Neuronal stem cell (in vitro differentiated cells): Measurements from ENCODE around the gene ESPN.
"Not testable (repeated sequence)": the region's sequence is repeated elsewhere in the genome, so short reads cannot be mapped to it uniquely, and the experiment has no call there.

Source experiments
- DNase-seq: peaks from one replicate; pipeline ENCODE4 v3.0.0-alpha.2; 2013; ENCODE audit warnings: low spot score
- H2AFZ ChIP-seq: one replicate; pipeline ENCODE4 v1.6.1; 2013; ENCODE audit warnings: mild to moderate bottlenecking, low read length, inconsistent platforms
- H2AK5ac ChIP-seq: 2 replicates; pipeline ENCODE4 v1.6.1; 2013; ENCODE audit warnings: low read depth, mild to moderate bottlenecking, inconsistent platforms, low read length, moderate library complexity, mixed read lengths
- H2BK120ac ChIP-seq: 2 replicates; pipeline ENCODE4 v1.6.1; 2013; ENCODE audit warnings: low read depth, mild to moderate bottlenecking, inconsistent platforms, low read length, moderate library complexity, mixed read lengths
- H2BK12ac ChIP-seq: one replicate; pipeline ENCODE4 v1.6.1; 2013; ENCODE audit warnings: low read length, inconsistent platforms
- H2BK15ac ChIP-seq: 2 replicates; pipeline ENCODE4 v1.6.1; 2013; ENCODE audit warnings: mild to moderate bottlenecking, low read length, inconsistent platforms, mixed read lengths
- H2BK5ac ChIP-seq: one replicate; pipeline ENCODE4 v1.6.1; 2013; ENCODE audit warnings: inconsistent platforms, mild to moderate bottlenecking, low read length, moderate library complexity
- H3K14ac ChIP-seq: one replicate; pipeline ENCODE4 v1.6.1; 2013; ENCODE audit warnings: low read length, inconsistent platforms
- H3K18ac ChIP-seq: 2 replicates; pipeline ENCODE4 v1.6.1; 2013; ENCODE audit warnings: low read length, inconsistent platforms
- H3K23ac ChIP-seq: 2 replicates; pipeline ENCODE4 v1.6.1; 2013; ENCODE audit warnings: low read depth, mild to moderate bottlenecking, mixed read lengths, low read length, inconsistent platforms; ENCODE audit not compliant: poor library complexity
- H3K27ac ChIP-seq: replicated peaks from 3 replicates; pipeline ENCODE4 v1.5.1; 2013; ENCODE audit warnings: low read length, inconsistent platforms
- H3K27me3 ChIP-seq, 3 experiments: 2 replicates each; pipeline ENCODE4 v1.6.1; 2013; ENCODE audit warnings: low read length in 3 of 3, mild to moderate bottlenecking in 2 of 3, inconsistent platforms in 1 of 3, low read depth in 1 of 3, mixed read lengths in 1 of 3, moderate library complexity in 1 of 3; ENCODE audit not compliant: control insufficient read depth in 3 of 3, insufficient read depth in 3 of 3
- H3K36me3 ChIP-seq, 2 donors: replicated peaks in 1 of 2; 2 replicates each; pipeline ENCODE4 v1.6.1; 2013; ENCODE audit warnings: low read length in 2 of 2; ENCODE audit not compliant: control insufficient read depth in 2 of 2, insufficient read depth in 2 of 2
- H3K4ac ChIP-seq: 2 replicates; pipeline ENCODE4 v1.6.1; 2013; ENCODE audit warnings: inconsistent platforms, mild to moderate bottlenecking, low read length, moderate library complexity
- H3K4me1 ChIP-seq, 2 donors: 1 replicate in 1 of 2; 2 replicates in 1 of 2; pipeline ENCODE4 v1.6.1; 2013; ENCODE audit warnings: low read length in 2 of 2, low read depth in 1 of 2; ENCODE audit not compliant: control insufficient read depth in 2 of 2, insufficient read depth in 1 of 2
- H3K4me2 ChIP-seq: one replicate; pipeline ENCODE4 v1.6.1; 2013; ENCODE audit warnings: mild to moderate bottlenecking, low read length, inconsistent platforms; ENCODE audit not compliant: insufficient read depth, poor library complexity, severe bottlenecking
- H3K4me3 ChIP-seq, 2 donors: 2 replicates each; pipeline ENCODE4 v1.5.1; 2013; ENCODE audit warnings: low read length in 2 of 2, mild to moderate bottlenecking in 2 of 2, inconsistent platforms in 1 of 2, moderate library complexity in 1 of 2
- H3K79me1 ChIP-seq: one replicate; pipeline ENCODE4 v1.6.1; 2013; ENCODE audit warnings: low read depth, mild to moderate bottlenecking, inconsistent platforms, low read length, moderate library complexity
- H3K9ac ChIP-seq: one replicate; pipeline ENCODE4 v1.6.1; 2013; ENCODE audit warnings: mild to moderate bottlenecking, low read depth, low read length, inconsistent platforms; ENCODE audit not compliant: poor library complexity
- H3K9me3 ChIP-seq, 2 donors: replicated peaks in 1 of 2; 2 replicates each; pipeline versions ENCODE3 to v1.6.1; 2013; ENCODE audit warnings: low read length in 2 of 2, mild to moderate bottlenecking in 2 of 2, inconsistent platforms in 1 of 2, low read depth in 1 of 2, mixed read lengths in 1 of 2, moderate library complexity in 1 of 2; ENCODE audit not compliant: control insufficient read depth in 2 of 2, insufficient read depth in 1 of 2
- H4K8ac ChIP-seq: one replicate; pipeline ENCODE4 v1.6.1; 2013; ENCODE audit warnings: low read depth, mild to moderate bottlenecking, inconsistent platforms, low read length, moderate library complexity
- H4K91ac ChIP-seq: one replicate; pipeline ENCODE4 v1.6.1; 2013; ENCODE audit warnings: low read length, low read depth, mild to moderate bottlenecking, inconsistent platforms; ENCODE audit not compliant: poor library complexity
- whole genome bisulfite sequencing, 2 donors: extraction: QIAGEN DNeasy Blood & Tissue Kit; methylation state at CpG; one replicate each; pipeline ENCODE4 v1.1.7; 2013; ENCODE audit warnings: missing lambda C conversion rate in 2 of 2, mixed read lengths in 1 of 2; ENCODE audit not compliant: insufficient read length in 2 of 2, insufficient replicate concordance in 1 of 2; ENCODE audit errors: extremely low coverage in 2 of 2; 5-methylcytosine and 5-hydroxymethylcytosine counted together

Gene ESPN

DNA sequence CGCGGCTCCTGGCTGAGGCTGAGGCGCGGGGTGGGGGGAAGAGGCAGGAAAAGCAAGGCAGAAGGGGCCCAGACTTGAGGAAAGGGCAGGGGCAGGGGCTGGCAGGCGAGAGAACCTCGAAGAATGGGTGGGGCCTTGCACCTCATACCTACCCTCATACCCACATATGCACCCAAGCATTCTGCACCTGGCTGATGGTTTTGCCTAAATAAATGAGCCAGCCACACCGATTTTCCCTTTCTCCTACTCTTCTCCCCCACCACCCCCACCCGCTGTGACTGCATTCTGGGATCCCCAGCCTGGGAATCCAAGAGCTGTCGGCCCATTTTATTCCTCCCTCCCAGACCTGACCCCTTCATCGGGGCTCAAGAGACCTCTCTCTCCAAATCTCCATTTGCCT is 25.9 kb downstream of the ESPN start:
- H3K4ac ChIP-seq, H2BK120ac ChIP-seq, H3K79me1 ChIP-seq, H4K91ac ChIP-seq, H3K9ac ChIP-seq, H3K14ac ChIP-seq, H4K8ac ChIP-seq, DNase-seq, H3K36me3 ChIP-seq, H3K18ac ChIP-seq, H3K4me3 ChIP-seq, H3K9me3 ChIP-seq, H3K4me2 ChIP-seq, H2AK5ac ChIP-seq, H2BK5ac ChIP-seq, H3K27ac ChIP-seq, H2BK12ac ChIP-seq: not testable (repeated sequence)
- WGBS, 2 donors = no CpG with 5 or more reads among the region's 10 CpGs
- Histone ChIP-seq H3K27me3 (peaks cover 0 to 41% (median 32%) of the 10 kb centered on the region in 3 experiments), H2BK15ac (peak overlapping the region; percentile 87), H2AFZ (peak overlapping the region; percentile 73), H3K23ac (peak overlapping the region; percentile 80), H3K4me1 (peaks cover 13 to 36% of the 10 kb centered on the region in 2 donors)

DNA sequence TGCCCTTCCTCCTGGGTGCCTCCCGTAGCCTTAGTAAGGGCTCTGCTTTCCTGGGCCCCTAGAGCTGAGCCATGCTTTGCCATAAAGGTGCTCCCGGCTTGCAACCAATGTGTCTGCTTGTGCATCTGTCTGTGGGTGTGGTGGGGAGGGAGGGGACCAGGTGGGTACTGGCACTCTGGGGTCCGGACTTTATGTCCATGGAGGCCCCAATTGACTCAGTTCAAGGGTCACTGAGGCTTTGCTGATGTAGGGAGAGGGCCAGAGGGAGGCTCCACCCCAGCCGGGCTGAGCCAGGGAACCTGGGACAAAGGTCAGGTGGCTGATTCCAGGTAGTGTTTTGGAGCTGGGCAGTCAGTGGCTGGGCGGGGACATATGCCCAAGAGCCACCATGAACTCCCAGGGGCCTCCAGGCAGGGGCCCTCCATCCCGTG is 26.4 kb downstream of the ESPN start:
- Histone ChIP-seq H3K27ac (no peak overlapping the region), H2BK5ac (peak overlapping the region; percentile 53), H2BK15ac (peak overlapping the region; percentile 87), H2AK5ac (peak overlapping the region; percentile 74), H2BK12ac (no peak overlapping the region), H4K8ac (no peak overlapping the region), H3K23ac (peak overlapping the region; percentile 80), H3K27me3 (peaks cover 0 to 39% (median 34%) of the 10 kb centered on the region in 3 experiments), H2BK120ac (no peak overlapping the region), H3K4me1 (peaks cover 13 to 32% of the 10 kb centered on the region in 2 donors), H3K9ac (no peak overlapping the region), H3K4me3 (no peak overlapping the region), H3K4ac (no peak overlapping the region), H2AFZ (no peak overlapping the region), H4K91ac (no peak overlapping the region), H3K79me1 (peaks cover 2% of the 10 kb centered on the region), H3K4me2 (no peak overlapping the region), H3K18ac (peak overlapping the region; percentile 48), H3K36me3 (no peaks in the 10 kb centered on the region), H3K14ac (no peak overlapping the region), H3K9me3 (no peaks in the 10 kb centered on the region)
- DNase-seq = no peak
- no CpG with 5 or more reads among the region's 6 CpGs for WGBS, 2 donors

DNA sequence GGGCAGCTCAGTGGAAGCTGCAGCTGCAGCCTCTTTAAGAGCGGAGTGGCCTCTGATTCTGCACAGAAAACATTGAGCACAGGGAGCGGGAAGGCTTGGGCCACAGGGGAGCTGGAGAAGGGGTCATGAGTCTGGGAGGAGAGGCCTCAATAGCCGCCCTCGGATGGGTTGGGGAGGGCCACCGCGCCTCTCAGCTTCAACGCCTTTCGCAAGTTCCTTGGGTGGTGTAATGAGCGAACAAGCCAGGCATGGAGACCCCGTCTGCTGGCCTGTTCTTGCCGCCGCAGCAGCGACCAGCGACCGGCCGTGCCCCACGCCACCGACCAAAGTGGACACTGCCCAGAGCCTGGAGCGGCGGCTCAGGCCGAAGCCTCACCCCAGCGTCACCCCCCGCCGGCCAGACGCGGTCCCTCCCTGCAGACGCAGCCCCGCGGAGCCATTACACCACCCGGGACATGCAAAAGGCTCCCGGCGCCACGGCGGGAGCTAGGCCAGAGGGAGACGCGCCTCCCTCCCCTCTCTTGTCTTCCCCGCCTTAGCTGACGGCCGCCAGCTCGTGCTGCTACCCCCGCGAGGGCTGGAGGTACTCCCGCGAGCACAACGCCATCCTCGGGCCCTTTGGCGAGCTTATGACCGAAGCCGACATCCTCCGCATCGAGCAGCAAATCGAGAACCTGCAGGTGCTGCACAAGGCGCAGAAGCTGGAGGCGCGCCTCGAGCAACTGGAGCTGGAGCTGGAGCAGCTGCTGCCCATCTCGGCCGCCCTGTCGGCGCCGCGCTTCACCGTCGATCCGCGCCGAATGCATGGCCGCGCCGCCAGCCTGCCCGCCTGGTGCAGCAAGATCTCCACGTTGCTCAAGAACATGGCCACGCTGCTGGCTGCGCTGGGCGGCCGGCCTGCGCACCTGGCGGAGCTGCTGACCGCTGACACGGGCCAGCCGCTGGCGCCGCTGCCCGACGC is 29.6 kb downstream of the ESPN start:
- Histone ChIP-seq H3K4me2 (peak overlapping the region; percentile 18), H2AFZ (peak overlapping the region; percentile 49), H2BK12ac (peak overlapping the region; percentile 22), H3K4me1 (peaks cover 4 to 19% of the 10 kb centered on the region in 2 donors), H3K27me3 (peaks cover 0 to 23% (median 14%) of the 10 kb centered on the region in 3 experiments), H2AK5ac (peak overlapping the region; percentile 46)
- not testable (repeated sequence) for H2BK15ac ChIP-seq, H3K36me3 ChIP-seq, H3K23ac ChIP-seq, H3K14ac ChIP-seq, H2BK5ac ChIP-seq, H3K9me3 ChIP-seq, H4K8ac ChIP-seq, H3K79me1 ChIP-seq, DNase-seq, H2BK120ac ChIP-seq, H3K4ac ChIP-seq, H3K9ac ChIP-seq, H3K27ac ChIP-seq, H4K91ac ChIP-seq, H3K4me3 ChIP-seq, H3K18ac ChIP-seq
- no CpG with 5 or more reads among the region's 85 CpGs for WGBS, 2 donors
